GM18520 (cell line): ENCODE measurements around the gene UBAC2.
"Not testable (repeated sequence)": the region's sequence is repeated elsewhere in the genome, so short reads cannot be mapped to it uniquely, and the experiment has no call there.

Experiments
- ATAC-seq: cut with Tn5 transposase; IDR thresholded peaks from one replicate; pipeline ENCODE4 v1.9.1; 2021; ENCODE audit not compliant: unreplicated experiment

The UBAC2 gene

DNA sequence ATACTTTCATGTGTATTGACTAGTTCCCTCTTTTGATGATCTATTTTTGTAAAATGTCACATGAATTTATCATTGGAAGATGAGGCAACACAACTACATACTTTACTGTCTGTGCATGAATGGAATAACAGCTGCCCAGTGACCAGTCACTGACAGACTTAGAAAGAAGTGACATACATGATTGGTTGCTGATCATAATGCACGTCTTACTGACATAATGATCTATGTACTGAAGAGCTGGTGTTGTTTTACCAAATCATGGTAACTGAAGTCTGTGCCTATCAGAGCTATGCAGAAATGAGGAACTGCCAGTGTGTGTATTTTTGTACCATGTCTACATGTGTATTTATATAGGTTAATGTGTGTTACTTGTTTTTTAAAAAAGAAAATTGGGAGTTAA lies 31.1 kb downstream of the UBAC2 start:
- ATAC-seq = no peak

DNA sequence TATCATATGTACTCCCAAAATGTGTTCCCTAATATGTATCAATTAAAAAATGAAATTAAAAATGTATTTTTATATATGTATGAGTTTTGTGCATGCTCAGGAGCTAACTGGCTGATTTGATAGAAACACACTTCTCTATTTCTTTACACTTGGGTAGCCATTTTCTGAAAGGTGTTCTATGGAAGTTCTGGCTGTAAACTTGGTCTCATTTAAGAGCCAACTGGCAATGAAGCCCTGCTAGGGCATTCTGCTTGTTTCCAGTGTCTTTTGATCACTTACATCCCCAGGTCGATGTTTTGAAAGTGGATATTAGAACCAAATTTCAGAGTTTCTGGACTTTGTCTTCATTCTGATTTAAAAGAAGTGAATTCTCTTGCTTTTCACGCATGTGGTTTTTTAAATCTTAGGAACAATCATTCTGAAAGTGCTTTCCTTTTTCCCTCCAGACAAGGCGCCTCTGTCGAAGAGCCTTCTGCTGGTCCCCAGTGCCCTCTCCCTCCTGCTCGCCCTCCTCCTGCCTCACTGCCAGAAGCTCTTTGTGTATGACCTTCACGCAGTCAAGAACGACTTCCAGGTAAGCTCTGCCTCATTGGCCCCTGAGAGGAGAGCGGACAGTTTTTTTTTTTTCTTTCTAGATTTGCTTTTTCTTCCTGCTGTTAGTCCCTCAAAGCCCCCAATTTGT lies 37.5 kb downstream of the UBAC2 start:
- no peak for ATAC-seq

DNA sequence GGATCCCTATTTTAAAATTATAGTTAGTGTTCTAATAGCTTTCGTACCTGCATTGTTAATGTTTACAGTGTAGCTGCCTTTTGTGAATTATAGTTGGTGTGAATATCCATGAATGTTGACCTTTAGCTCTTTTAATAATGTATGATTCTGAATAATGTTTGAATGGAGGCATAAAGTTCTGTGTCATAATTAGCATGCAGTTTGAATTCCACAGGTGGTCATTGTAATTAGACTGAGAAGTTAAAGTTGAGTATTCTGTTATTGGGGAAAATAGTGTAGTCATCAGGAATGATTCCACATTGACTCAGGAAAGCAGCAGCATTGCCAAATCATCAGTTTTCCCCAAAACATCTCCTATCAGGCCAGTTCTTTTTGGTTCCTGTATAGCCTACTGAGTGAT lies 45.4 kb downstream of the UBAC2 start:
- no peak for ATAC-seq

DNA sequence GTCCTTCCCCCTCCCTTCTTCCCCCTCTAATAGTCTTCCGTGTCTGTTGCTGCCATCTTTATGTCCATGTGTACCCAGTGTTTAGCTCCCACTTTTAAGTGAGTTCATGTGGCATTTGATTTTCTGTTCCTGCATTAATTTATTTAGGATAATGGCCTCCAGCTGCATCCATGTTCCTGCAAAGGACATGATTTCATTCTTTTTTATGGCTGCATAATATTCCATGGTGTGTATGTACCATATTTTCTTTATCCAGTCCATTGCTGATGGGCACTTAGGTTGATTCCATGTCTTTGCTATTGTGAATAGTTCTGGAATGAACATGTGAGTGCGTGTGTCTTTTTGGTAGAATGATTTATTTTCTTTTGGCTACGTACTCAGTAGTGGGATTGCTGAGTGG lies 48.5 kb downstream of the UBAC2 start:
- not testable (repeated sequence) for ATAC-seq

DNA sequence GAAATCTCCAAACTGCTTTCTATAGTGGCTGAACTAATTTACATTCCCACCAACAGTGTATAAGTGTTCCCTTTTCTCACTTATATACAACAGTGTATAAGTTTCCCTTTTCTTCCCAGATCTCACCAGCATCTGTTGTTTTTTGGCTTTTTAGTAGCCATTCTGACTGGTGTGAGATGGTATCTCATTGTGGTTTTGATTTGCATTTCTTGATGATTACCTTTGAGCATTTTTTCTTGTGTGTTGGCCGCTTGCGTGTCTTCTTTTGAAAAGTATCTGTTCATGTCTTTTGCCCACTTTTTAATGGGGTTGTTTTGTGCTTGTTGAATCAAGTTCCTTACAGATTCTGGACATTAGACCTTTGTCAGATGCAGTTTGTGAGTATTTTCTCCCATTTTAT lies 49.0 kb downstream of the UBAC2 start:
- ATAC-seq = not testable (repeated sequence)

DNA sequence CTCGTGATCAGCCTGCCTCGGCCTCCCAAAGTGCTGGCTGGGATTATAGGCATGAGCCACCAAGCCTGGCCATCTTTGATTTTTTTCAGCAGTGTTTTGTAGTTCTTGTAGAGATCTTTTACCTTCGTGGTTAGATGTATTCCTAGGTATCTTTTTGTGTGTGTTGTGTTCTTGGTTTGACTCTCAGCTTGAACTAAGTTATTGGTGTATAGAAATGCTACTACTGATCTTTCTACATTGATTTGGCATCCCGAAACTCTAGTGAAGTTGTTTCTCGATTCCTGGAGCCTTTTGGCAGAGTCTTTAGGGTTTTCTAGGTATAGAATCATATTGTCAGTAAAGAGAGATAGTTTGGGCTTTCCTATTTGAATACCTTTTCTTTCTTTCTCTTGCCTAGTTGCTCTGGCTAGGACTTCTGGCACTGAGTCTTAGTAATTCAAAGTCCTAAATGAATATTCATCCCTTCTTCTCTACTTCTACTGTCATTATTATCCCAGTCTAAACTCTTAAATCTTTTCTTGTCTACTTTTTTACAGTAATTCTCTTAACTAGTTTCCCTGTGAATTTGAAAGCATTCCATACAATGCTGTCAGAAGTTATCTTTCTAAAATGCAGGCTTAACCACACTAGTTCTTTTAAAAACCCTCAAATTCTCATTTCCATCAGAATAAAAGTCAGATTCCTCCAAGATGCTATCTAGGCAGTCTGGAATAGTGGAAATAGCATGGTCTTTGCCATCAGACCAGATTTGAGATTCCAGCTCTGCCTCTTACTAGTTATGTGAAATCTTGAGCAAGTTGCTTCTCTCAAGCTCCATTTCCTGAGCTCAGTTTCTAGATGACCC lies 50.5 kb downstream of the UBAC2 start:
- ATAC-seq = no peak

DNA sequence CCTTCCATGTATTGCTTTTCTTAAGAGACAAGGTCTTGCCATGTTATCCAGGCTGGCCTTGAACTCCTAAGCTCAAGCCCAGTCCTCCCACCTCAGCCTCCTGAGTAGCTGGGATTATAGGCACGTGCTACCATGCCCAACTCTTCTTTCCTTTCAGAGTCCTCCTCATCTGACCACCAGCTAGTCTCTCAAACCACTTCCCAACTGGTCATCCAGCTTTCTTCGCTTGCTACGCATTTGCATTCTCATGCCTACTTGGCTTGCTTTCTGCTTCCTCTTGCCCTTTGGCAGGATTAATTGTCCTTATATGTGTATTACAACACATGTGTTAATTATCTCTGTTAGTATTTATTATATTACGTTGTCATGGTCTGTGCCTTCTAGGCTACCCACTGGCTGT lies 51.3 kb downstream of the UBAC2 start:
- no peak for ATAC-seq

DNA sequence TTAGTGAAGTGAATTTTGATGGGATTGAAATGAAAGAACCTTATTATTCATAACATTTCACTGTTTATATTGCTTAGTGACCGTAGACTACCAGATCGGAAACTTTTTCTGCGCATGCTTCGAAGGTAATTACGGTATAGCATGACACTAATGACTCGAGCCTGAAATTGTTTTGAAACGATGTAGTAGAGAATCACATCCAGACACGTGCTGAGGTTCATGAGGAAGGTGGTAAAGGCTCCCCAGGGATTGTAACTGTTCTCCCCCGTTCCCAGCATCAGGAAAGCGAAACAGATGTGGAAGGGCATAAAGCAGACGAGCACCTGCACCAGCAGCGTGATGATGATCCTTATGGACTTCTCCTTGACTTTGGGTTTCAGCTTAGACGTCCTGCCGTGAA lies 54.2 kb downstream of the UBAC2 start:
- no peak for ATAC-seq

DNA sequence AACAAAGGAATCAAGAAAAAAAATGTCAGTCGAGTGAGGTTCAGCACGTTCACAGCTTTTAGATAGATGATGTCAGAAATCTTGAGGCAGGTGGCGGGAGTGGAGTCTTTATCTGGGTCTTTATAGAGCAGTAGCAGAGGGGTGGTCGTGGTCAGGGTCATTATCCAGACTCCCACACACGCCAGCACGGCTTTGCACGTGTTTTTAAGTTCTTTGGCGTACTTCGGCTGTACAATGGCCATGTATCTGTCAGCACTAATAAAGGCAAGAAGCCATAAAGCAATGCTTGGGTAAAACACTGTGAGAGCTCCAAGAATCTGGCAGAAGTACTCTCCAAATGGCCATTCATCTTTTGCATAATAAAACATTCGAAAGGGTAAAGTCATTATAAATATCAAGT lies 54.6 kb downstream of the UBAC2 start:
- no peak for ATAC-seq

DNA sequence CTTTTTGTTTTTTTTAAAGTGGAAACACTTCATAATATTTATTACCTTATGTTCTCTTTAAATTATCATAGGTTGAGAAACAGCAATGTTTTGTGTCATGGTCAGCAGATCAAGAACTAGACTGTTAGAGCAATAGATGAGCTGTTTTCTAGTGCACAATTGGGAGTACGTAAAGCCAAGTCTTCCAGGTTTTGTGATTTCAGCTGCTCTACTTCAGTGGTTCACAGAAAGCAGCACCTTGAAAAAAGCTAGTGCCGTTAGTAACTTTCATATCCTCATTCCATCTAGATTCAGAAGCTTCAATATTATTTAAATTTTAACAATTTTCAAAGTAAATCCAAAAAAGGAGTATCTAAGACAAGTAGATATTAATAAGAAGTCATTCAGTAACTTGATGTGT lies 55.6 kb downstream of the UBAC2 start:
- no peak for ATAC-seq

DNA sequence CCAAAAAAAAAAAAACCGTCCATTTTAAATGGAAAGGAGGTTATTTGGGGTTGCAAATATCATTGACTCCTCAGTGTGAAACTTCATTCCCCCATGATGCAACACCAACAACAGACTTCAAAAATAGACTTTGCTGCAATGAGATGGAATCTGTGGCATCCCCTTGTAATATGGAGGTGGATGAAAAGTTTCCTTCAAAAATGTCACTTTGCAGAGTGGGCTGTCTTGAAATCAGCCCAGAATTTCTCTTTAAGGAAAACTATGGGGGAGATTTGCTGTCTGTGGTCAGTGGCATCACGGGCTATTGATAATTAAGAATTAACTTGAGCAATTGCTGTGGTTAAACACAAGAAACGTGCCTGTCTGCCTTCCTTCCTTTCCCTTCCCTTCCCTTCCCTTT lies 56.1 kb downstream of the UBAC2 start:
- ATAC-seq = no peak

DNA sequence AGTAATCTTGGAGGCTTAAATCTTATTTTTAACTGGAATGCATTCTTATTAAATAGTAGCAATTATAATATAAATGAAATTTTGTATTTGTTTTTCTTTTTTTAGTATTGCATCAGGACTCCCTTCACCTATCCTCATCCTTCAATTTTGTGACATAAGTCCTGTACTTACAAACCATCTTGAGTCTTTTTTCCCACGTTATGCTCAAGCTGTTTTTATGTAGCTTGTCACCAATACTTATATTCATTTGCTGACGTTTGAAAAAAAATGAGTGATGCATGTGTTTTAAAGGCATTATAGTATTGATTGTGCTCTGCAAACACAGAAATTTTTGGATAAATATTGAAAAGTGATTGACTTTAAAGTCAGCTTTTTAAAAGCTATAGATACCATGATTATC lies 56.6 kb downstream of the UBAC2 start:
- ATAC-seq = no peak

DNA sequence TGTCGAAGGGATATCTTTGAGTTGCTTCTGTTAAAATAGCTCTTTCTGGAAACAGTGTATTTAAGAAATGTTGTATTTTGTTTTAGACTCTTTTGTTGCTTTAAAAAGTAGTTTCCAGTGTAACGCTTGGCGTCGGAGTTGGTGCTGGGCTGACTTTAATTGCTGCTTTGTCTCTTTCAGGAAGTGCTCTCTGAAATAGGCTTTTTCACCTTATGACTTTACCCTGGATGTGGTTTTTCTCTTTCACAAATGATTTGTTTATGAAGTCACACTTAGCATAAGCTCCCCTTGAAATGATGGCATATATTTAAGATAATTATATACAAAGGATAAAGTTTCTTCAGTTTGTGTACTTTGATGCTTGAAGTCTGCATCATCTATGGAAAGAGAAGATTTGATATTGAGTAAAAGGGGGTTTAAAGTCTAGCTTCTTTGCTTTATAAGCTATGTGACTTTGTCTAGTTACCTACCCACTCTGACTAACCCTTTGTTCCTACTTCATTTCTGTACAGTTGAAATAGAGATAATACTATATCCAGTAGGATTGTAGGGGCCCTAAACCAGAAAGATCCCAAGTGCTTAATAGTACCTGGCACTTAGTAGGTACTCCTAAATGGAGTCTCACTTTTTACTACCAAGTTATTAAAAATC lies 57.7 kb downstream of the UBAC2 start, which contains the start of gene GPR18:
Gene GPR18, minus strand, starts transcription at position 170 of the 651 bp plus-strand sequence. CDS start 2,507 bp downstream, outside the sequence.
- ATAC-seq = peak; percentile 96

DNA sequence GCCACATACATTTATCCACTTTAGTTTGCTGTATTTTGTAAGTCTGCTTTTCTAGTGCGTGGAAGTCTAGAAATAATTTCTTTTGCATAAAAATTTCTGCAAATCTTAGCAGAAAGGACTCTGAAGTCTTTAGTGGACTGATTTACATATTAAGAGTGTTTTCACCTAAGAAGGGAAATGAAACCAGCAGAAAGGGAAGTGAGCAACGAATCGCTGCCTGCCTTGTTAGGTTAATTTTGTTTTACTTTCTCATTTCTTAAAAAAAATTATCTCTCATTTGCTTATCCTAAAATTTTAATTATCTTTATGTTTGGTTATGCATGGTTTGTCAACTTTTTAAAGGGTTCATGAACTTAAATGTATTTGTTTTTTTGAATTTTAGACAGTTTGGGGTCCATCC lies 58.3 kb downstream of the UBAC2 start:
- ATAC-seq = no peak

DNA sequence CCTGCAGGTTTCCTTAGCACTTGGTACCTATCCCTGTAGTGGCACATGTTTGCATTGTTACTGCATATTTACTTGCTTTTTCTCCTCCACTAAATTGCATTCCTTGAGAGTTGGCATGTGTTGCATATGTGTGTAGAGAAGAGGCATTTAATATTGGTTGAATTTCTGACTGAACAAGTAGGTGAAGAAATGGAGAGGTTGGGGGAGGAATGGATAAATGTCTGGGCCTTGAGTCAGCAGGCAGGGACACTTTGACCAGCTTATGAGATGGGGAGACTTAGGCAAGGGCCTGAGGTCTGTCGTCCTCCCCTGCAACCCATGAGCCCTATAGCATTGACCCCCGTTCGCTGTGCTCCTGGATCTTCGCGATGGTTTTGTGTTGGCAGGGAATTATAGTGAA lies 59.6 kb downstream of the UBAC2 start:
- ATAC-seq = no peak

DNA sequence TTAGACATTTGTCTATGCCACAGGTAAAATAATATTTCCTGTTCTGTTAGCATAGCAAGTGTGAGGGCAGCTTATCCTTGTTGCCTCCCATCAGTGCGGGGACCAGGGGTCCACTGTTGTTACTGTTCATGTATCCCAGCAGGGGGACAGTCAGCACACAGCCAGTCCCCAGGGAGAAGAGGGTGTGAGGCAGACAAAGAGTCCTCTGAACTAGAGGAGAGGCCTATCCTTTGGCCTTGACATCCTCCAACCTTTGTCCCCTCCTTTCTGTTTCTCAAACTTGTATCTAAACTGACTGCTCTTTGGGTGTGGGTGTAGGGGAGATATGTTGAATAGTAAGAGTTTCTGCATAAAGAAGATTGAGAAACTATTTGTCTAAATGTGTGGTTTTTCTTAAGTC lies 60.4 kb downstream of the UBAC2 start:
- no peak for ATAC-seq

DNA sequence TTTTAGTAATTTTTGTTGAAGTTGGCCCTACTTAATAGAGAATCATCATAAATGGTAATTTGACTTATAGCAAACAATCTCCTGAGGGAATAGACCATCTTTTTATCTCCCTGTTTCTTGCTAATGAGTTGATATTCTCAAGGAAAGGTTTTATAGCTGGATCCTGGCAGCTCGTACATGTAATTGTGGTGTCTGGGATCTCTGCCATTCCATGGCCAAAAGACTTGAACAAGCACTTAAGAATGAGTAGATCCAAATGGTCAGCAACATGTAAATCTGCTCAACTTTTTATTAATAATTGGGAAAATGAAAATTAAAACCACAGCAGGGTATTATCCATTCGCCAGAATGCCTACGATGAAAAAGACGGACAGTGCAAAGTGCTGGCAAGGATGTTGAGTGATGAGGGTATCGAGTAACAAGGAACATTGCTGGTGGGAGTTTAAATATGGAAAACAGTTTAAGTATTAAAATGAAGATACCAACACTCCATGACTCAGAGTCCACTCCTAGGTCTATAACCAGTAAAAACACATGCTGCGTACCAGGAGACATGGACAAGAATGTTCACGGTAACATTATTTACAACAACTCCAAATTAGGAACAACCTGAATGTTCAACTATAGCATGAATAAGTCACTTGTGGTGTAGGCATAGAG lies 62.6 kb downstream of the UBAC2 start:
- ATAC-seq = no peak

DNA sequence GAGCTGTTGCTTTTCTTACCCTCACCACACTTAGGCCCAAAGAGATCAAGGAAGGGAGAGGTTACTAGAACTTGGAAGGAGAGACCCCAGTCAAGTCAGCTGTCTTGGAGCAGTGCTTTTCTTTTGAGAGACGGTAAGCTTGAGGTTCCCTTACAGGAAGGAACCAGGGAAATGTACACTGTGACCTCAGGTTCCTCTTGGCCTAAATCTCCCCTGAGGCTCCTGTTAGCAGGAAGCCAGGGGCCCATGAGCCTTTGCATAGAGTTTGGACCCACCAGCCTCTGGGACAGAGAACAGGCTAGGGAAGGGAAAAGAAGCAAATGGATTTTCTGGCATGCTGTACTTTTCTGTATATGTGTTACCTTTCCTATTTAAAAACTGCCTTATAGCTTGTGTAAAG lies 63.4 kb downstream of the UBAC2 start:
- ATAC-seq = no peak

DNA sequence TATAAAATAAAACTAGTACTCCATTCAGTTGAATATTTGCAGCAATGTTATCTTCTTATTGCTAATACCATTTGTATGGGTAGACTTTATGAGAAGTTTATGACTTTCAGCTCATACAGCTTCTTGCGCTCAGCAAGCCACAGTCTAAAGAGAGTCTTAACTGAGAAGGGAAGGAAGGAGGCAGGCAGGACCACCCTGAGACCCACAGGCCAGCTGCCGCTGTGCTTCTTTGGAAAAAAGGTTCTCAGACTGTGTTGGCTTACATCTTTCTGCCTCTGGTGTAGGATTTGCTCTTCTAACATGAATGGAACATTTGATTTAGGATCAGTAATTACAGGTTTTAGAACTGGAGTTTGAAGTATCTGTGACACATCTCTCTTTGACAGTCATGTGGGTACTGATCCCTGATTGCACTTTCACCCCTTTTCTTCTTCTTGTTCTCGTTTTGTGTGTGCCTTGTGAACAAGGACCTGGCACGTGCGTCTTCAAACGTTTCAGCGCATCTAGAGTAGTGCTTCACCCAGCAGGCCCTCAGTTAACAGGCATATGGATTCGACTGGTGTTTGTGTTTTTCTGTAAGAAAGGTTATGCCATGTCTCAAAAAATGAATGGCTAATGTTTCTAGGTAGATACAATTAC lies 64.6 kb downstream of the UBAC2 start:
- ATAC-seq = no peak

DNA sequence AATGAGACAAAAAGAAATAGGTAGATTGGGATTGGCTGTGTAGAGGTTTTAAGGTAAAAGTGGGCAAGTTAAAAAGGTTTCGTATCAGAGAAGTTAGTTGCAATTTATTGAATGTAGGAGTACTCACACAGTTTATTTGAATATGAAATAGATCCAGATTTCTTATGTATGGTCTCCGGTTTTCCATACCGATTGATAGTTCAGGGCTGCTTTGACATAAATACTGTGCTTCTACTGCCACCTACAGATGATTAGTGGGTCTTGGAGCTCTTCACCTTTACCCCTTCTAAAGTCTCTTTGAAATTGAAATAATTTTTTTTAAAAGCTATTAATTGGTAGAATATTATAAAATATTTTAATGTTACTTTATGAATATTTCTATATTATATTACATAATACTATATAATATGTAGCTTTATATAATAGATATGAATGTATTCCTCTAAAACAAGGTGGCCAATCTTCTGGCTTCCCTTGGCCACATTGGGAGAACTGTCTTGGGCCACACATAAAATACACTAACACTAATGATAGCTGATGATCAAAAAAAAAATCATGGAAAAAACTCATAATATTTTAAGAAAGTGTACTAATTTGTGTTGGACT lies 65.3 kb downstream of the UBAC2 start:
- ATAC-seq = no peak

DNA sequence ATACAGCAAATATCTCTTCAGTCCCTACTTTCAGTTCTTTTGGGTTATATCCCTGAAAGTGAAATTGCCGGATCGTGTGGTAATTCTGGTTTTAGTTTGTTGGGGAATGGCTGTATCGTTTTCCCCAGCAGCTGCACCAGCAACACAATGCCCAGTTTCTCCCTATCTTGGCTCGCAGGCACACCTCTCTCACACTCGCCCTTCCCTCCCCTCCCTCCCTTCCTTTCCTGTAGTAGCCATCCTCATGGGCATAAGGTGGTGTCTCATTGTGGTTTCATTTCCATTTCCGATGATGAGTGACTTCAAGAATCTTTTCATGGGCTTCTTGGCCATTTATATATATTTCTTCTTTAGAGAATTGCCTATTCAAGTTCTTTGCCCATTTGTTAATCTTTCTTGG lies 66.2 kb downstream of the UBAC2 start:
- ATAC-seq = no peak
